HepG2 (cell line): ENCODE data around the gene NUDT22. TPM values are rescaled to one million over a fixed set of nuclear protein-coding genes. Genes with fewer than 3 reads are reported as not detected.

ENCODE experiments used
- DMTF1 ChIP-seq: sonication (generic); formaldehyde crosslinking; IDR thresholded peaks from 2 replicates; pipeline ENCODE4 v1.4.0; 2020; ENCODE audit warnings: mild to moderate bottlenecking, missing genetic modification reagents
- FOXK1 ChIP-seq: sonication (generic); formaldehyde crosslinking; IDR thresholded peaks from 2 replicates; pipeline ENCODE4 v1.4.0; 2020; ENCODE audit warnings: low read depth, missing genetic modification reagents, borderline replicate concordance
- IRF1 ChIP-seq: sonication (generic); formaldehyde crosslinking; IDR thresholded peaks from 2 replicates; pipeline ENCODE4 v1.4.0; 2020; ENCODE audit warnings: low read depth, mild to moderate bottlenecking, missing genetic modification reagents
- KIAA2018 ChIP-seq: sonication (generic); formaldehyde crosslinking; IDR thresholded peaks from 2 replicates; pipeline ENCODE4 v1.5.0; 2020; ENCODE audit warnings: mild to moderate bottlenecking, missing genetic modification reagents, borderline replicate concordance
- ZNF142 ChIP-seq: sonication (generic); formaldehyde crosslinking; IDR thresholded peaks from 2 replicates; pipeline ENCODE4 v1.4.0; 2020; ENCODE audit warnings: missing genetic modification reagents
- ZNF839 ChIP-seq: sonication (generic); formaldehyde crosslinking; IDR thresholded peaks from 2 replicates; pipeline ENCODE4 v1.4.0; 2020; ENCODE audit warnings: missing genetic modification reagents, mild to moderate bottlenecking, borderline replicate concordance
- polyA plus RNA-seq, 8 experiments: library from polyadenylated mRNA; depleted of rRNA in 3 of 8; stranded (reverse) in 7 of 8; unstranded in 1 of 8; fragments of >200 nt; fragmentation: Illumina TruSeq in 4 of 8; extraction: Trizol in 4 of 8; gene quantifications; 2 replicates each; pipeline versions ENCODE4 v1.2.1 to v1.2.3, GENCODE V29; 2011 to 2016; ENCODE audit warnings: low read depth in 4 of 8, missing spikeins in 1 of 8, mixed read lengths in 1 of 8; ENCODE audit not compliant: insufficient read depth in 1 of 8
- total RNA-seq, 5 experiments: library from RNA; depleted of rRNA; stranded (reverse); fragments of >200 nt; fragmentation: Illumina TruSeq; extraction: Trizol; gene quantifications; 2 replicates each; pipeline ENCODE4 v1.2.3, GENCODE V29; 2016; ENCODE audit warnings: low read depth in 1 of 5

Gene NUDT22
- total and polyA plus RNA-seq, 2 of the 13 experiments (the other 11 are each of a cell fraction or from before 2014, with no cell fraction given), result 33.5 to 39.8 TPM

GRCh38 chr11:64226507-64227051, 505 bp downstream of the NUDT22 start (continued):
- no peak for TF ChIP-seq KIAA2018 (CRISPR knock-in tag)
- TF ChIP-seq ZNF142 (CRISPR knock-in tag), result no peak
- TF ChIP-seq IRF1 (CRISPR knock-in tag), result no peak
- no peak for TF ChIP-seq ZNF839 (CRISPR knock-in tag)
- TF ChIP-seq DMTF1 (CRISPR knock-in tag), result no peak
- TF ChIP-seq FOXK1 (CRISPR knock-in tag), result no peak
